NOMO-1 (cell line): Measurements from ENCODE around the gene GPR75.

Experiments used
- DNase-seq, 2 experiments: peaks; one replicate each; lab custom pipeline; 2025; ENCODE audit not compliant: unreplicated experiment in 2 of 2; lab: John Stamatoyannopoulos, UW

The GPR75 gene

GRCh38 chr2:53811601-53812000 lies 48.2 kb downstream of the GPR75 start:
- no peak for DNase-seq
